GM19025 (cell line): ENCODE results near the gene CYP2A6.
"Not testable (repeated sequence)": the region's sequence is repeated elsewhere in the genome, so short reads cannot be mapped to it uniquely, and the experiment has no call there.

Experiments
- ATAC-seq: cut with Tn5 transposase; IDR thresholded peaks from one replicate; pipeline ENCODE4 v1.9.1; 2021; ENCODE audit warnings: mild to moderate bottlenecking, low read depth, moderate library complexity; ENCODE audit not compliant: unreplicated experiment

Gene CYP2A6

DNA sequence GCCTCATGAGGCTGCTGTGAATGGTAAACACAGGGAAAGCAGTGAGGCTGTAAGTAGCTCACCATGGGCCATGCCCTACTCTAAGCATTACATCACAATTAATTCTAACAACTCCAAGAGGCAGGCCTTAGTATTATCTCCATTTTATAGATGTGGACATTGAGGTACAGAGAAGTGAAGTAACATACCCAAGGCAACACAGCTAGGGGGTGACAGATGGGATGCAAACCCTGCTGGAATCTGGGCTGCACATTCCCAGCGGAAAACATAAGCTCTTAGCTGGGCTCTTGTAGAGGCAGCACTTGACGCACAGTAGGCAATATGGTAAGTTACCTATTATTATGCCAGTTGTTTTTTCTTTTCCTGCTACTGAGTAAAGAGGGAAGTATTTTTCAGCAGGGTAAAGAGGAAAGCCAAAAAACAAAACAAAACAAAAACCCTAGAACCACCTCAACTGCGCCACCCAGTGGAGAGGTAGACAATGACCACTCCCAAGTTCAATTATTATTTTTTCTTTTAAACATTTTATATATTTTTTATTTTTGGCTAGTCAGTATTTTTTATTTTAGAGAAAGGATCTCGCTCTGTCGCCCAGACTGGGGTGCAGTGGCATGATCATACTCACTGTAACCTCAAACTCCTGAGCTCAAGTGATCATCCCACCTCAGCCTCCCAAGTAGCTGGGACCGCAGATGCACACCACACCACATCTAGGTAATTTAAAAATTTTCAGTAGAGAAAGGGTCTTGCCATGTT, 30.6 kb downstream of the CYP2A6 start:
- ATAC-seq = not testable (repeated sequence)

DNA sequence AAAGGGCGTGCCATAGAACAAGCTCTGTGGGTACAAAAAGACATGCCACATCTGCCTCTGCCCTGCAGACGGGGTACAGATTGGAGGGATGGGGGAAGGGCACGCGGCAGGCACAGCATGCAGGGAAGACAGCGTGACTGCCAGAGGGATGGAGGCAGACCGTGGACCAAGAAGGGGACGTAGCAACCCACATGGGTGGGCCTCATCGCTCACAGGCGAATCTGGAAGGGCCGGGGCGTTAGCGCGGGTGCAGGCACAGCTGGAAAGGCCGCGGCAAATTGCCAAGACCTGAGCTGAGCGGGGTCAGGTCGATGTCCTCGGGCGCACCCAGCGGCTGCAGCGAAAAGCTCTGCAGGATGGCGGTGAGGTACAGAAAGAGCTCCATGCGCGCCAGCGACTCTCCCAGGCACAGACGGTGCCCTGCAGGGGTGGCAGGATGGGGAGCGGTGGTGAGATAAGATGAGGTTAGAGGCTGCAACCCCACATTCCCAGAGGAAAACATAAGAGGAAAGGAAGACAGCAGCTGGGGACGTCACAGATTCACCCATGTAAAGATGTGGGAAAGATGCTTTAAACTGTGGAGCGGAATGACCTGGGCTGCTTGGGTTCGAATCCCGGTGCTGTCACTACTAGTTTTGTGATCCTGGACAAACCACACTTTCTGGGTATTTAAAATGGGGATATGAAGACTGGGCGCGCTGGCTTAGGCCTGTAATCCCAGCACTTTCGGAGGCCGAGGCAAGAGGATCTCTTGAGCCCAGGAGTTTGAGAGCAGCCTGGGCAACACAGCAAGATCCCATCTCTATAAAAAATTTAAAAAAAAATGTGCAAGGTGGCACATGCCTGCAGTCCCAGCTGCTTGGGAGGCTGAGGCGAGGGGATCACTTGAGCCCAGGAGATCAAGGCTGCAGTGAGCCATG, 31.5 kb downstream of the CYP2A6 start:
- peak; percentile 70 for ATAC-seq

DNA sequence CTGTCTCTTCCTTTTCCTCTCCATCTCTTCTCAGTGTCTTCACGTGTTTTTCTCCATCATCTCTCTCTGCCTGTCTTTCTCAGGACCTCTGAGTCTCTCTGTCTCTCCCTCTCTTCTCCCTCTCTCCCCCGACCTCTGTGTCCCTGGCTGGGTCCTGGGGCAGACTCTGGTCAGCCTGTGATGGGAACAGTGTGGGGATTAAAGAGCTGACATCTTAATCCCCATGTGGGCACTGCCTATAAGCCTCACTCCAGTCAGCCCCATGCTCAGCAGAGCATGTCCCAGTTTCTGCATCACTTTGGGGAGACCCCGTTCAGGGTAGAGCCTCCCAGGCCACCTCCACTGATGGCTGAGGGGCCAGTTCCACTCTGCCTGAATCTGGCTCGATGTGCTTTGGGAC, 35.0 kb downstream of the CYP2A6 start:
- ATAC-seq = no peak

GRCh38 chr19:40813182-40813581, 37.1 kb downstream of the CYP2A6 start:
- no peak for ATAC-seq

DNA sequence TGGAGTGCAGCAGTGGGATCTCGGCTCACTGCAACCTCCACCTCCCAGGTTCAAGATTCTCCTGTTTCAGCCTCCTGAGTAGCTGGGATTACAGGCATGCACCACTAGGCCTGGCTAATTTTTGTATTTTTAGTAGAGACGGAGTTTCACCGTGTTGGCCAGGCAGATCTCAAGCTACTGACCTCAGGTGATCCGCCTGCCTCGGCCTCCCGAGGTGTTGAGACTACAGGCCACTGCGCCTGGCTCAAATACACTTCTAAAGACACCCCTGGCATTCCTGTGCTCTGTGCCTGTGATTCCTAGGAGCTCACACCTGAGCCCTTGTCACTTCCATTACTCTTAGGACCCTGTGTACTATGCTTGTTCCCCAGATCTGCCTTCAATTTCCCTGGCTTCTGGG, 37.7 kb downstream of the CYP2A6 start:
- ATAC-seq = not testable (repeated sequence)

DNA sequence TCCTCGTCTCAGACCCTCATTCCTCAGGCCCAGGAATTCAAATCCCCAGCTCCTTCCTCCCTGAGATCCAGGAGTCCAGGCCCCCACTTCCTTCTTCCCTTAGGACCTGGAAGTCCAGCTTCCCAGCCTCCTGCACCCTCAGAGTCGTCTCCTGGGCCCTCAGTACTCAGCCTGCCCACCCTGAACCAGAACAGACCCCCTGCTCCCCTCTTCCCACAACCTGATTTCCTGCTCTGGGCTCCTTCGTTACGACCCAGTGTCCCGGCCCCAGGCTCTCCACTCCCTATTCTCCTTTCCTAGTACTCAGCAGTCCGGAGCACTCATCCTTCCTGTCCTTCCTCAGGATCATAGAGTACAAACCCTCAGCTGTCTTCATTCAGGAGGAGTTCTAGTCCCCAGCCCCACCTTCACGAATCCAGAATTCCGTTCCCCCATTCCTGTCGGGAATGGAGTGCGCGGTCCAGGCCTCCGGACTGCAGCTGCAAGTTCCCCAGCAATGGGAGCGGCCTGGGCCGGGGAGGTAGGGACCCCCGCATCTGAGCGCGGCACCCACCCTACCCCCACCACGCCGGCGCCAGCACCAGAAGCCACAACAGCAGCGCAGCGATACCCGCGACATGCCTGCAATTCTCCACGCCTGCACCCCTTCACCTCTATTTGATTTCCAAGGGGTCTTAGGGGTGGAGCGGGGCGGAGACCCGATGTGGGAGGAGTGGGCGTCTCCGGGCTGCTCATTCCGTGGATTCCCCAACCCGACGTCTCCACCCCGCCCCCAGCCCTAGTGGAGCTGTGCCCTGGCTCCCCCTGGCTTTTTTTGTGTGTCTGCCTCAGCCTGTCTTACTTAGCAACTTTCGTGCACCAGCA, 38.5 kb downstream of the CYP2A6 start:
- no peak for ATAC-seq

DNA sequence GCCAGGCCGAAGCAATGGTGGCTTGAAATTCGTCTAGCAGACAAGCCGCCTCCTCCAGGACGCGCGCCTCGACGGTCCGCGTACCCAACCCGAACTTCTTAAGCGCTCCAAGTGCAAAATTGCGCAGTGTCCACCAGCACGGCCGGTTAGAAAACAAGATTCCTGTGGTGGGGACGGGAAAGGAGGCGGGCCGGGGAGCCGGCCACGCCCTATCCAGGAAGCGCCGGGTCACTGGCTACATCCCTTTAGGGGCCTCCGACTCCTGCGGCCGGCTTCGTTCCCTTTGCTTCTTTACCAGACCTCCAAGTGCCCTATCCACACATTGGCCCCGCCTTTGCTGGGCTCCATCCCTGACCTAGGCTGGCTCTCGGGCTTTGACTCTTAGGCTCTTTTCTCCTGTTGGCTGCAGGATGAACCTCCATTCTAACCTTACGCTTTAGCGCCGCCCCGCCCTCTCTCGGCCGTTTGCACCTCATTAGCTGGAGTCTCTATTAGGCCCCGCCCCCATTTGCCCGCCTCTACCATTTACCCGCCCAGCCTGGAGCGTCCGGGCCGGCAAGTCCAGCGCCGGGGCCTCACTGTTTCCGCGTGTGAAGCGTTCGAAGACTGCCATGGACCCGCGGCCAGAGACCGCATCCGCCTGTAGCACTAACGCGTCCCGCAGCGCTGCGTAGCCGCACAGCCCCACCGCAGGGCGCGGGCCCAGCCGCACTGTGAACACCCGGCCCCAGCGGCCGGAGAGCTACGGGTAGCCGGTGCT, 39.4 kb downstream of the CYP2A6 start:
- peak; percentile 62 for ATAC-seq

- no peak for ATAC-seq
Measured at GRCh38 chr19:40810160-40810559, 40.1 kb downstream of the CYP2A6 start.

- no peak for ATAC-seq
Measured at GRCh38 chr19:40809358-40810086, 40.7 kb downstream of the CYP2A6 start.

DNA sequence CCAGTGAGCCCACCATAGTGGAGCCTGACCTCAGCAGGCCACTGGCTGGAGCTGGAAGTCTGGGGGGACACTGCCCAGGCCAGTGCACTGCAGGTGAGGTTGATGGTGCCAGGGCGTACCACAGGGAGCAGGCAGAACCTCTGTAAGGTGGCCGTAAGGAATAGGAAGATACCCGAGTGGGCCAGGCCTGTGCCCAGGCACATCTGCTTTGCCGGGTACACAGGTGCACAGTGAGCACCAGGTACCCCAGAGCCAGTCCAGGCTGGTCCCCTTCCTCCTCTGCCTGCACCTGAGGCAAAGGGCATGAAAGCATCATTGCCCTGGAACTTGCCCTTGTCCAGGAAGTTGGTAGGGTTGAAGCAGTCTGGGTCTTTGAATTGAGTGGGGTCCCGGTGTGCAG, 41.8 kb downstream of the CYP2A6 start:
- no peak for ATAC-seq

- ATAC-seq = no peak
Measured at GRCh38 chr19:40808021-40808325, 42.3 kb downstream of the CYP2A6 start.

GRCh38 chr19:40807147-40808020, 42.9 kb downstream of the CYP2A6 start:
- no peak for ATAC-seq

DNA sequence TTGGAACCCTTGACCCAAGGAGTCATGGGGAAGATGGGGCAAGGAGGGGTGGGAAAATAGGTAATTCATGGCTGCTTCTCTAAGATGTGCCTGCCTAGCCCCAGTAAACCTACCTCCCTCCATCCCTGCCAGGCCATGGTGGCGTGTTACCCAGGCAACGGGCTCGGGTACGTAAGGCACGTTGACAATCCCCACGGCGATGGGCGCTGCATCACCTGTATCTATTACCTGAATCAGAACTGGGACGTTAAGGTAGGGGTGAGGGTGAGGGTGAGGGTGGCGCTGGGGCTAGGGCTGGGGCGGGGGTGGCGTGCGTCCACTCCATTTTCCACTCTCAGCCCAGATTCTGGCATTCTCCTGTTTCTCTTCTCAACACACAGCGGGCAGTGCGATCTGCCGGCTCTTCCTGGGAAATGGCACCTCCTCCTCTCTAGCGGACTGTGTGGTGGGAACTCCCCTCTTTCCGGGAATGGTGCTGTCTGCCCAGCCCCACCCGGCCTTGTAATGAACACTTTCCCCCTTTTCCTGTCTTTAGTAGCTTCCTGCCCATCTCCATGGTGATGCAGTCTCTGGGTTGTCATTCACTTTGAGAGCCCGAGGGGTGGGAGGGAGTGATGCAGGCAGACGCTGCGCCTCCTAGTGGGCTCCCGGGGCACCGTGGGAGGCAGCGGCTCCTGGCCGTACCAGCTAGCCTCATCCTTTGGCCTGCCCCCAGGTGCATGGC, 43.7 kb downstream of the CYP2A6 start:
- no peak for ATAC-seq

GRCh38 chr19:40805258-40805868, 44.9 kb downstream of the CYP2A6 start:
- no peak for ATAC-seq

- no peak for ATAC-seq
Measured at GRCh38 chr19:40804783-40805242, 45.4 kb downstream of the CYP2A6 start.

GRCh38 chr19:40803857-40804782, 46.1 kb downstream of the CYP2A6 start:
- no peak for ATAC-seq
